Liver (tissue), 3 donors: Measurements from ENCODE around the gene PHLPP1.
"Not testable (repeated sequence)": the region's sequence is repeated elsewhere in the genome, so short reads cannot be mapped to it uniquely, and the experiment has no call there.

ENCODE experiments used
- EGR1 ChIP-seq, 2 donors: IDR thresholded peaks; 2 replicates each; pipeline ENCODE4 v1.6.1; 2016 to 2018; ENCODE audit warnings: antibody characterized with exemption in 2 of 2, low read depth in 2 of 2
- TF ChIP-seq, protein P1 (sequence below): fragments of 150-350 bp; IDR thresholded peaks from 2 replicates; pipeline ENCODE4 v1.5.1; 2017; ENCODE audit warnings: improper control_type of control experiment, low read depth, low read length; ENCODE audit not compliant: missing input control
- TF ChIP-seq, protein P2 (sequence below): IDR thresholded peaks from 2 replicates; pipeline ENCODE4 v1.6.1; 2016; ENCODE audit warnings: antibody characterized with exemption
- donor health status: healthy.
- donor health status: healthy.

GRCh38 chr18:62913824-62914223 is 198.5 kb downstream of the PHLPP1 start:
- TF ChIP-seq, protein P1, sequence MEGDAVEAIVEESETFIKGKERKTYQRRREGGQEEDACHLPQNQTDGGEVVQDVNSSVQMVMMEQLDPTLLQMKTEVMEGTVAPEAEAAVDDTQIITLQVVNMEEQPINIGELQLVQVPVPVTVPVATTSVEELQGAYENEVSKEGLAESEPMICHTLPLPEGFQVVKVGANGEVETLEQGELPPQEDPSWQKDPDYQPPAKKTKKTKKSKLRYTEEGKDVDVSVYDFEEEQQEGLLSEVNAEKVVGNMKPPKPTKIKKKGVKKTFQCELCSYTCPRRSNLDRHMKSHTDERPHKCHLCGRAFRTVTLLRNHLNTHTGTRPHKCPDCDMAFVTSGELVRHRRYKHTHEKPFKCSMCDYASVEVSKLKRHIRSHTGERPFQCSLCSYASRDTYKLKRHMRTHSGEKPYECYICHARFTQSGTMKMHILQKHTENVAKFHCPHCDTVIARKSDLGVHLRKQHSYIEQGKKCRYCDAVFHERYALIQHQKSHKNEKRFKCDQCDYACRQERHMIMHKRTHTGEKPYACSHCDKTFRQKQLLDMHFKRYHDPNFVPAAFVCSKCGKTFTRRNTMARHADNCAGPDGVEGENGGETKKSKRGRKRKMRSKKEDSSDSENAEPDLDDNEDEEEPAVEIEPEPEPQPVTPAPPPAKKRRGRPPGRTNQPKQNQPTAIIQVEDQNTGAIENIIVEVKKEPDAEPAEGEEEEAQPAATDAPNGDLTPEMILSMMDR, result not testable (repeated sequence)
- TF ChIP-seq EGR1 (IDR thresholded peaks at IDR 0.05; ENCODE audit: low read depth in 2 of 2), result not testable (repeated sequence)
- TF ChIP-seq, protein P2, sequence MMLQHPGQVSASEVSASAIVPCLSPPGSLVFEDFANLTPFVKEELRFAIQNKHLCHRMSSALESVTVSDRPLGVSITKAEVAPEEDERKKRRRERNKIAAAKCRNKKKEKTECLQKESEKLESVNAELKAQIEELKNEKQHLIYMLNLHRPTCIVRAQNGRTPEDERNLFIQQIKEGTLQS, result not testable (repeated sequence)
